ENCODE measurements around the gene LTF.
"Not testable (repeated sequence)": the region's sequence is repeated elsewhere in the genome, so short reads cannot be mapped to it uniquely, and the experiment has no call there.

The LTF gene

DNA sequence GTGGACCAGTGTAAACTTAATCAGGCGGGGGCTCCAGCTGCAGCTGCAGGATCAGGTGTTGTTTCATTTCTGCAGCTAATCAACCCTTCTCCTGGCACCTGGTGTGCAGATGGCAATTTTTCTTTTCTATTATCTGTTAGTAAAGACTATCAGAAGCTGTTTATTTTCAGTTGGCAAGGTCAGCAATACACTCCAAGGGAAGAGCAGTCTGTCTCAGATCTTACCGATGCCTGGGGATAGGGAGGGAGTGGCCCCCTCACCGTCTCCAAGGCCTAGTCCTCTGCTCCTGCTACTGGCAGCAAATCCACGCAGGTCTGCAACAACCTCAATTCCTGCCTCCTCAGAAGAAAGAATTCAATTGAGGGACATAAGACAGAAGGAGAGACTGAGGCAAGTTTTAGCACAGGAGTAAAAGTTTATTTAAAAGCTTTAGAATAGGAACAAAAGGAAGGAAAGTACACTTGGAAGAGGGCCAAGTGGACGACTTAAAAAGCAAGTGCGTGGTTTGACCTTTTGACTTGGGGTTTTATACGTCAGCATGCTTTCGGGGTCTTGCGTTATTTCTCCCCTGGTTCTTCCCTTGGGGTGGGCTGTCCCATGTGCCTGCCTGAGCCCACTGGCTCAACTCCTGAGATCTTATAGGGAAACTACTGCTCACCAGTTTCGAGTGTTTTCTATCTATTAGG lies 48.4 kb downstream of the LTF start:
- no peak for DNase-seq (ENCODE audit: low read depth in 2 of 2)

DNA sequence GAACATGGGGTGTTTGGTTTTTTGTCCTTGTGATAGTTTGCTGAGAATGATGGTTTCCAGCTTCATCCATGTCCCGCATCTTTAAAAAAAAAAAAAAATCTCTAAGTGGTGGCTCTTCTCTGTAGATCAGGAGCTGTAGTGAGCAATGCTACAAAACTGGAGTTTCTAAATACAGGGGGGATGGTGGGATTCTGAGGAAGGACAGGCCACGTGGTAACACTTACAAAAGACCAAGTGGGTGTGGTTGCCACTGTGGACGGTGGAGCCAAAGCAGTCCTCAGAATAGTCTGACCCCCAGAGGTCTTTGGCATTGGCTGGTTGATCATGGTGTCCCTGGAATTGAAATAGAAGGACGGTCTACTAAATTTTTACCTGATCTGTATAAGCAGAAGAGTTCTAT lies 50.0 kb downstream of the LTF start:
- no peak for DNase-seq (ENCODE audit: low read depth in 2 of 2)

DNA sequence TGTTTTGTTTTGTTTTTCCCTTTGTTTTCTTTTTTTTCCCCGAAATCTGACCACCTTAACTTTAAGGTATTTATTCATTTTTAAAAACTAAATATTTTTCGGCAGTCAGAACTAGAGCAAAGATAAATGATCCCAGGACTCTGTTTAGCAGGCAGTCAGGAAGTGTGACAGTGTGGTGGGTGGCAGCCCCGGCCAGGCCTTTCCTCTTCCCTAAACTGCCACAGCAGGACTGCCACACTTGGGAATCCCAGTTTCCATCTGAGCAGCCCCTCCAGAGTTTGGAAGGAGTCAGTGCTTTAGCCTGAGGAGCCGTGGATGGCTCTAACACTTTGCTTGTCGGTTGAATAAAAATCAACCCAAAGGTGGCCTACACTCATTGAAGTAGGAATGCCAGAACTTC lies 50.8 kb downstream of the LTF start:
- DNase-seq (ENCODE audit: low read depth in 2 of 2) = no peak

DNA sequence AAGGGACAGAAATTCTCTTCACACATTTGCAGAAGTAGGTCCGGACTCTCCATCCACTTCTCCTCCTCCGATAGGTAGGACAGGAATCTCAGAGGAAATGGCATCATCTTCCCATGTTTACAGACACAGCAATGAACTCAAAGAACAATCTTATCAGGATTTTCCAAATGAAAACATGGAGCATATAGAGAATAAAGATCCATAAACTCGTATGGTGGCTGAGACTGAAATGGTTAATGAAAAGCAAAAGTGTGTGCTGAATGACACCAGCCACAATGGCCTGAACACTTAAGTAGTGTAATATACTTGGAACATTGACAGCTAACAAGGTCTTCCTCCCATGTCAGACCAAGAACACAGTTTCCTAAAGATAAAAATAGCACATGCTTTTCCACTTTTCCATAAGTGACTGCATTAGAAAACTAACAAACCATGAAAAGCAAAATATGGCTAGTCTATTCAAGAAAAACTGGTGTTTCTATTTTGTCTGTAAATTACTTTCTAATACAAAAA lies 51.9 kb downstream of the LTF start:
- no peak for DNase-seq (ENCODE audit: low read depth in 2 of 2)

DNA sequence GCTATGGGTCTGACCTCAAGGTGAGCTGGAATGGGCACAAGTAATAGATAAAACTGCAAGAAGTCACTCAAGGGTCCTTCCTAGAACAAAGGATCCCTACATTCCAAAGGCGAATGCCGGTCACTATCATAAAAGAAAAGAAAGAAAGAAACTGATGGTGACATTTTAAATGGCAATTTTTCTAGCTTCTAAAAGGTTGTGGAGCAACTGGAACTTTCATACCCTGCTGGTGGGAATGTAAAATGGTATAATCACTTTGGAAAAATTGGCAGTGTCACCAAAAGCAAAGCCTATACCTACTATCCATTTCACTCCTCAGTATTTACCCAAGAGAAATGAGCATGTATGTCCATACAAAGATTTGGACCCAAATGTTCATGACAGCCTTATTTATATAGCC lies 53.4 kb downstream of the LTF start:
- no peak for DNase-seq (ENCODE audit: low read depth in 2 of 2)

DNA sequence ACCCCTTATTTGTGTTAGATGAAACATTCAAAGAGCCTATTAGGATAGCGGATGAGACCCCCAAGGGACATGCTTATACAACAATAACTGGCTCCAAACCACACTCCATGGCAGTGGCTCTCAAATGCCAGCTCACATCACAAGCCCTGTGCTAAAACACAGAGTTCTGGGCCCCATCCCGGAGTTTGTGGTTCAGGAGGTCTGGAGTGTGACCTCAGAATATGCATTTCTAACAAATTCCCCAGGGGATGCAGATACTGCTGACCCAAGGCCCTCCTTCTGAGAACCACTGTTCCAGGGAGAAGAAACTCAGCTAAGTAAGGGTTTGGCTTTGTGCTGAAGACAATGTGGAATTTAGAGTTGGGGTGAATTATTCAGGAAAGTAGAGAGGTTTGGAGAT lies 54.0 kb downstream of the LTF start:
- DNase-seq (ENCODE audit: low read depth in 2 of 2) = no peak

DNA sequence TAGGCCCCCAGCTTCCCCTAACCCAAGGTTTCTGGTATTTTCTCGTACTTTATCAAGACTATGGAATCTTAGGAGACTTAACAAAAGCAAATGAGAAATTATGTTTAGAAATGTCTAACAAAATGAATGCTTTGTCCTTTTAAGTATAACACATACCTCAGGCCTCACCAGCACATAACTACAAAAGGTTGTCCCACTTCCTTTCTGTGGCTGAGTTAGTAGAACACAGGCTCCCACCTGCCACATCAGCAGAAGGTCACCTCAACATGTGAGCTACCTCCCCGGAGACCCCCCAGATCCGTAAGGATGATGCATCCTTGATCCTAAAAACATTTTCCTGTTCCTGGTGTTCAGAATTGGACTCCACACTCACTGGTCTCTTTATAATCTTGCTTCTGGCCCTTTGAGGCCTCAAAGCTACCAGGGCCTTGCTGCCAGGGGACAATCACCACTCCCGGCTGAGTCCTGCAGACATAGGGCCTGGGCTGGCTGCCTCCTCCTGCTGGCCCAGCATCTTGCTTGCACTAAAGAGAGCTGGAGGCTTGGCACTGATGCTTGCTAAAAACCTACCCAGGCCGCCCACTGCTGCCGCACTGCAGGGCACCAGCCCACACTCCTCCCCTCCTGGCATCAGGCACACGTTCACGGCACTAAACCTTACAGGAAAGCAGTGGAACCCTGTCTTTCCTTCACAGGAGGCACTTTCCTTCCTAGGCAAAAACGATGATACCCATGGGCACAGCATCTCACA lies 54.8 kb downstream of the LTF start:
- DNase-seq (ENCODE audit: low read depth in 2 of 2) = no peak

DNA sequence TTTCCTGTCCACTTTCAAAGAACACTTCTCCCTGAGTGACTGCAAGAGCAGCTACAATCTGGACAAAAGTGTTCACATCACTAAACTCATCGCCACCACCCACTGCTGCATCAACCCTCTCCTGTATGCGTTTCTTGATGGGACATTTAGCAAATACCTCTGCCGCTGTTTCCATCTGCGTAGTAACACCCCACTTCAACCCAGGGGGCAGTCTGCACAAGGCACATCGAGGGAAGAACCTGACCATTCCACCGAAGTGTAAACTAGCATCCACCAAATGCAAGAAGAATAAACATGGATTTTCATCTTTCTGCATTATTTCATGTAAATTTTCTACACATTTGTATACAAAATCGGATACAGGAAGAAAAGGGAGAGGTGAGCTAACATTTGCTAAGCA lies 55.9 kb downstream of the LTF start:
- DNase-seq (ENCODE audit: low read depth in 2 of 2) = no peak

DNA sequence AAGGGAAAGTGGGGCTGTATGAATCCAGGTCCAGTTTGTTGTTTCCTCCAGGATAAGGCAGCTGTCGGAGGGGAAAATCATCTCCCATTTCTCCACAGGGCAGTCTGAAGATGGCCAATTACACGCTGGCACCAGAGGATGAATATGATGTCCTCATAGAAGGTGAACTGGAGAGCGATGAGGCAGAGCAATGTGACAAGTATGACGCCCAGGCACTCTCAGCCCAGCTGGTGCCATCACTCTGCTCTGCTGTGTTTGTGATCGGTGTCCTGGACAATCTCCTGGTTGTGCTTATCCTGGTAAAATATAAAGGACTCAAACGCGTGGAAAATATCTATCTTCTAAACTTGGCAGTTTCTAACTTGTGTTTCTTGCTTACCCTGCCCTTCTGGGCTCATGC lies 56.7 kb downstream of the LTF start:
- no peak for DNase-seq (ENCODE audit: low read depth in 2 of 2)

DNA sequence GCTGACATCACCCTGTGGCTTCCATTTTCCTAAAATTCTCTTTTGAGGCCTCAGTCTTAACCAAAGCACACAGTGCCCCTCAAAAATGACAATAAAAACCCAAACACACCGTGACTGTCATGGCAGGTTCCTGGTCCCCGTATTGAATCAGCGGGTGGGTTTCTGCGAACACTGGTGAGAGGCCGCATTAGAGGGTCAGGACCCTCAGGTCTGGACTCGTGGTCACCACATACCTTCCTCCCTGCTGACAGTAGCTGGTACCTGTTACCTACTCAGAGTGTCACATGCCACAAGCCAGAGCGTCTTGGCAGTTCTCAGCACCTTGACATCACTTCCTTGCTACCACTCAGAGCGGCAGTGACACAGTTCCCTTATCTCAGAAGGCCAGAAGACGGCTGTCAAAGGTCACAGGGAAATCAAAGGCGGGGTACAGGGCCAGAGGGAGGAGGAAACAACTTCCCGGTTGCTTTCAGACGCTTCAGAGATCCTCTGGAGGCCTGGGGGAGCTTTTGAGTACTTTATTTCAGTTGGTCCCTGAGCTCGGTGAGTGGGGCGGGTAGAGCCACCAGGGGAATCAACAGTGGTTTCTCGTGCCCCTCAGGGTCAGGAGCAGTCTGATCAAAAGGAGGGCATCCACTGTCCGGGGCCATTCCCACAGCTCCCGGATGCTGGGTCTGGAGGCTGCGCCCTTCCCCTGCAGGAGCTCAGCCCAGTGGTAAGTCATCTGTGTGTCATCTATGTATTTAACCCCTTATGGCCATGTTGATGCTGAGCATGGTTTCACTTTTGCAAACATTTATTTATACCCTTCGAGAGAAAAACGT lies 57.7 kb downstream of the LTF start, which contains the start of the genes CCR5AS and CCRL2:
Gene CCR5AS (minus strand): TSS at position 279 of the 824 bp plus-strand sequence.
Gene CCRL2 (plus strand): TSS at position 472 of the 824 bp plus-strand sequence. CDS start 821 bp downstream, outside the sequence.
- DNase-seq (ENCODE audit: low read depth in 2 of 2) = no peak

DNA sequence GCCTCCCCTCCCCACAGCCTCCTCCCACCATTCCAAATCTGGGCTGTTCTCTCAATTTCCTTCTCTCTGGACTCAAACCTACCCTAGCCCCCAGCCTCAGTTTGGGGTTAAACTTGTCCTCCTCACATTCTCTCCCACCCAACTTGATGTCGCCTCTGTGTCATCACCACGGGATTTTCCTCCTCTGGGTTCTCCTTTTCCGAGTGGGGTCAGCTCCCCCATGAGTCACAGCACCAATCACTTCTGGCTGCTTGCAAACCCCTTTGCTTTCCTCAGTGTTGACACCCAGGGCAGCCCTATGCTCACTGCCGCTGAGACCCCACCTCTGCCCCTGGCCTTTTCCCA lies 58.3 kb downstream of the LTF start:
- DNase-seq (ENCODE audit: low read depth in 2 of 2) = no peak

DNA sequence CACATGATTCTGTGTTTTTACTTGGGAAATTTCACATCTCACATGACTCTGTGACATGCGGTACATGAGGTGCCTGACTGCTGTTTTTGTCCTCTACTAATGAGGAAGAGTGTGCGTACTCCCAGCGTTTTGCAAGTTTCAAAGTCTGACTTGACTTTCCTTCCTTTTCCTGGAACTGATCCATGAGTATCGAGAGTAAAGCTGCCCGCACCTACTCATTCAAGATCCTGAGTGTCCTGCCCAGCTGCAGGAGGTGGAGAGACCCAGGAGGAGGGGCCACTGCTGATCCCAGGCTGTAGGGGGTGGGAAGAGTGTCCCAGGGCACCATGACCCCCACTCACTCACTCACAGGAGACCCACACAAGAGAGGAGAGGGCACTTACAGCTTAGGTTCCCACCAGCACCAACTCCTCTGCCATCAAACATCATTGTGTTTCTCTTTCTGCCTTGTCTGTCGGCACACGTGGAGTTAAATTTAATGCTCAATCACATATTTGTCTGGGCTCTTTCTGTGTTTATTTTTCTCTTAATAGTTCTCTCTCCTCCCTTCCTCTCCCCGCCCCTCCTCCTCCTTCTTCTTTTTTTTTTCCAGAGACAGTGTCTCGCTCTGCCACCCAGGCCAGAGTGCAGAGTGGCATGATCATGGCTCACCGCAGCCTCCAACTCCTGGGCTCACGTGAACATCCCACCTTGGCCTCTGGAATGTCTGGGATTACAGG lies 59.2 kb downstream of the LTF start:
- no peak for DNase-seq (ENCODE audit: low read depth in 2 of 2)

DNA sequence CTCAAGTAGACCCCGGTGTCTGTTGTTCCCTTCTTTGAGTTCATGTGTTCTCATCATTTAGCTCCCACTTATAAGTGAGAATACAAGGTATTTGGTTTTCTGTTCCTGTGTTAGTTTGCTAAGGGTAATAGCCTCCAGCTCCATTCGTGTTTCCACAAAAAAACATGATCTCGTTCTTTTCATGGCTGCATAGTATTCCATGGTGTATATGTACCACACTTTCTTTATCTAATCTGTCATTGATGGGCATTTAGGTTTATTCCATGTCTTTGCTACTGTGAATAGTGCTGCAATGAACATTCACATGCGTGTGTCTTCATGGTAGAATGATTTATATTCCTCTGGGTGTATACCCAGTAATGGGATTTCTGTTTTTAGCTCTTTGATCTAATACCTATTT lies 61.8 kb downstream of the LTF start:
- not testable (repeated sequence) for DNase-seq (ENCODE audit: low read depth in 2 of 2)

DNA sequence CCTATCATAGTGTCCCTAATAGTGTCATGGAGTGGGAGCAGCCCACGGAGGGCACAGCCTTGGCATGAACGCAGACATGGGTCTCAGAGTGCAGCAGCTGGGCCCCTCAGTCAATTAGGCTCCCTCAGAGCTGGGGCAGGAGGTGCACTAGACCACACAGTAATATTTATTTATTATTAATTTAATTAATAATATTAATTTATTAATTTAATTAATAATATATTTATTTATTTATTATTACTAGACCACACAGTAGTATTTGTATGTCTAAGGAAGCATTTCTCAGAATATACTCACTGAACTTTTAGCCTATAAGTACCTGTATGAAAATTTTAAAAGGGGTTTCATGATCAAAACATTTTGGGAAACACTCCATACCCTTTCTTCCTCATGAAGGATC lies 63.1 kb downstream of the LTF start:
- DNase-seq (ENCODE audit: low read depth in 2 of 2) = no peak

DNA sequence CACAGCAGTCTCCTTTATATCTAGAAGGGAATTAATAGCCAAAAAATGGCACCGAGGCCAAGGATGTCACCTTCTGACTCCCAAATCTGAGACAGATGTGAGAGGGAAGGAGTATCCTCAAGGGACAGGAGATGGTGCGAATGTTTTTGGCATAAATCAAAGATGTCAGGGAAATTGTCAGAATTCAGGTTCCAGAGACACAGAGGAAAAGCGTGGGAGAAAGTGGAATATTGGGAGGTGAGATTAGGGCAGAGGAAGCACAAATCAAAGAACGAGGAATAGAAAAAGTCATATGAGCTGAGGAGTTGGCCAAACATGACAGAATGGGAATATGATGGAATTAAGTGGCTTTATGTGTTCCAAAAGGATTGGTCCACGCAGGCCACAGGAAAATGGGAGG lies 63.9 kb downstream of the LTF start:
- DNase-seq (ENCODE audit: low read depth in 2 of 2) = no peak

DNA sequence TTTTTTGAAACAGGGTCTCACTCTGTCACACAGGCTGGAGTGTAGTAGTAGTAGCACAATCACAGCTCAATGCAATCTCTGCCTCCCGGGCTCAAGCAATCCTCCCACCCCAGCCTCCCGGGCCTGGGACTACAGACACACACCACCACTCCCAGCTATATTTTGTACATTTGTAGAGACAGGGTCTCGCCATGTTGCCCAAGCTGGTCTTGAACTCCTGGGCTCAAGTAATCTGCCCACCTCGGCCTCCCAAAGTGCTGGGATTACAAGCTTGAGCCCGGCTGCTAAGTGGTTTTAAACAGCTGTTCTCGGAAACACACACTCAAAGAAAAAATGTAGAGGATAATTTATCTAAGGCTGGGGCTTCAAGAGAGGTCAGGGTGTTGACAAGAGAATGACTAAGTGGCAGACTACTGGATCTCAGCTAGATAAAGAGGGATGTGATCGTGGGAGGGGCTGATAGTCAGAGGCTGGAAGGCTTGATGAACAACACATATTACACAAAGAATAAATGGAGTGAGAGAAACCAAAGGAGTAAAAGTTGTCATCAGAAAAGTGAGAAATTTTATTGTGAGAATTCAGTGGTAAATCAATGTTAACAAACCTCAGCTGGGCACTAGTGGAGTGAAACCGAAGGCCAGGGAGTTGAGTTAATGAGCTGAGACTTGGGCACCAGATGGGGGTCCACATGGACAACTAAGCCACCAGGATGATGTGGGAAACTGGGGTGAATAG lies 64.5 kb downstream of the LTF start:
- no peak for DNase-seq (ENCODE audit: low read depth in 2 of 2)

DNA sequence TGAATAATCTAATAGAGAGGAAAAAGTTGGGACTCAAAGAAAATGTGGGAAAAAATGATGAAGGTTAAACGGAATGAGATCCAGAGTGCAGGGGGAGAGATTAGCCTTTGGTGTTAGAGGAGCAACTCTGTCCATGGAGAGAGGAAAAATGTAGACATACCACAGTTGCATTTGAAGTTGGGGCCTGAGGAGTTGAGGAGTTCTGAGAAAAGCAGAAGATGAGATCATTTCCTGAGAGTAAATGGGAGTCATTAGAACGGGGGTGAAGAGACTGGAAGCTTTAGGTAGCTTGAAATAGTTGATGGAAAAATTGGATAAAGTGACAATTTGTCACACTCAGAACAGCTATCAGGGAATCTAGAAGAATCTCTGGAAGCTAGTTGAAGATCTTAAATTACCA lies 65.1 kb downstream of the LTF start:
- DNase-seq (ENCODE audit: low read depth in 2 of 2) = no peak

DNA sequence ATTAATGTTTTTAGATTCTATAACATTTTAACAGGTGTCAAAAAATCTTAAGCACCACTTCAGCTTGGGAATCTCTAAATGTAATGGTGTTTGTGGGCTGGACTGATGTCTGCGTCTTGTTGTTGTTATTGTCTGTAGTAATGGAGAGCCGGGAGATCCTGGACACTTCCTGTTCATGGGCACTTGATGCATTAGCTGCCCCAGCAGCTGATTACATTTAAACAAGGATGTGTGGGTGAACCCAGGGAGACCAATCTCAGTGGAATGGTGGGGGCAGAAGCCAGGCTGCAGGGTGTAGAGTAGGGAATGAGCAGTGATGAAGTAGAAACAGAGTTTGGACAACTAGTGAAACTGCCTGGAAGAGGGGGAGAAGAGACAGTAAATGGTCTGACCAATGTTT lies 65.6 kb downstream of the LTF start:
- no peak for DNase-seq (ENCODE audit: low read depth in 2 of 2)

DNA sequence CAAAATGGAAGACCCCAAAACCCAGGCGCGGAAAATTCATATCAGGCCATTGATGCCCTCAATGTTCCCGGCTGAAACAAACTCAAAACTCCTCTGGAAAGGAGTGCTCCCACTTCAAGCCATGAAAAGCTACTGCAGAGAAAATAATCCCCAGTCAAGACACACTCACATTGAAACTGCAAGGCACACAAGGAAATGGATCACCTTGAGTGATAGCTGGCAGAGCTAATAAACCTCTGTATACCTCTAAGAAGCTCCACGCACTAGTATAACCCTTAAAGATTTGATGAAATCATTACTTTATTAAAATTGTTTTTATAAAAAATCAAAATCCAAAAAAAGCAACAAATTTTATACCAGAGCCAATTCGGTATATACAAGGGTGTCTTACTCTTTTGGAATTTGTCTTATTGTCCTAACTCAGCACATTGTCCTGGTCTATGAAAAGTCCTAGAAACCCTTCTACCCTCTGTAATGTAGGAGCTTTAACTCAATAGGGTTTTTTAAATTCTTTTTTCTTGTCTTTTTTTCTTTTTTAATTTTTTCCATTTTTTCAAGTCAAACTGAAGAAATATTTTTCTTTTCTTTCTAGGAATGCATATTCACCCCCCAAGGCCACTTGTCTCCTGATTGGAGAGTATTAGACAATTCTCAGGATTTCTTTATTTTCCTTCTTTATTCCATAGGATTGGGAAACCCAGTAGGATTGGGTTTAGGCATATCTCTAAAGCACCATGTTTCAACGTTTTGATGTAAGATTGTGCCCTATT lies 66.3 kb downstream of the LTF start:
- no peak for DNase-seq (ENCODE audit: low read depth in 2 of 2)

DNA sequence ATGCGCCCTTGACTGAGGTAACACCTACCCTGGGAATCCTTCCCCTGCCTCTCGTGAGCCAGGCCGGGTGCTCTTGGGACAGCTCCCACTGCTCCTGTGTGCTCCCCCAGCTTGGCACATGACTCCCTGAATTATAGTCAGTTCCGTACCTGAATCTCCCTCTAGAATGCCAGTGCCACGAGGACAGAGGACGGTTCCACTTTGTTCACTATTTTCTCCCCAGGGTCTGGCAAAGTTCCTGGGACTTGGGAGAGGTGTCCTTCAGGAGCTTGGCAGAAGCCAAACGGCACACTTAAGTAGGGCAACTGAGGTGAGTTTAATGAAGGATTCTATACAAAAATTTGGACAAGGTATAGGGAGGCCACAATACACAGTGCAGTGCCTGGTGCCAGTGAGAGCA lies 67.6 kb downstream of the LTF start:
- DNase-seq (ENCODE audit: low read depth in 2 of 2) = no peak
